SK-N-MC (cell line): ENCODE data around the gene VASP.

Experiments
- DNase-seq: peaks from one replicate; pipeline ENCODE4 v3.0.0-alpha.2; 2011; ENCODE audit warnings: low read depth, low spot score
- H3K27ac ChIP-seq: fragments of 200-600 bp; sonication (generic); 2 replicates; pipeline ENCODE4 v1.5.1; 2016; ENCODE audit warnings: mixed run types
- H3K36me3 ChIP-seq: fragments of 200-600 bp; sonication (generic); 2 replicates; pipeline ENCODE4 v1.6.1; 2017; ENCODE audit warnings: antibody characterized with exemption, low read length, mixed read lengths; ENCODE audit not compliant: insufficient read depth
- H3K4me3 ChIP-seq: fragments of 200-600 bp; sonication (generic); 2 replicates; pipeline ENCODE4 v1.5.1; 2016
- H3K9ac ChIP-seq: fragments of 200-600 bp; sonication (generic); 2 replicates; pipeline ENCODE4 v1.8.0; 2017; ENCODE audit warnings: mixed run types, mixed read lengths; ENCODE audit not compliant: insufficient read length
- H3K9me3 ChIP-seq: fragments of 200-600 bp; sonication (generic); 2 replicates; pipeline ENCODE4 v1.6.1; 2017; ENCODE audit warnings: low read depth, mild to moderate bottlenecking, antibody characterized with exemption, low read length, moderate library complexity, mixed read lengths
- EZH2 ChIP-seq: fragments of 200-600 bp; sonication (generic); IDR thresholded peaks from one replicate; pipeline ENCODE4 v1.6.1; 2017; ENCODE audit warnings: antibody characterized with exemption
- FOXP2 ChIP-seq: optimal IDR thresholded peaks from 2 replicates; pipeline ENCODE3; 2011; ENCODE audit warnings: mild to moderate bottlenecking, moderate library complexity; ENCODE audit not compliant: insufficient read depth; ENCODE audit errors: extremely low read length, control extremely low read depth
- POLR2AphosphoS5 ChIP-seq: IDR thresholded peaks from 2 replicates; pipeline ENCODE4 v1.6.1; 2012; ENCODE audit warnings: mild to moderate bottlenecking, low read depth, low read length, borderline replicate concordance

VASP gene

GRCh38 chr19:45471931-45472562 is 35.2 kb upstream of the VASP start:
- TF ChIP-seq EZH2, result no peak
- TF ChIP-seq POLR2AphosphoS5, result no peak
- no peak for TF ChIP-seq FOXP2
- H3K27ac ChIP-seq, result no peak overlapping the region
- no peaks in the 10 kb centered on the region for H3K36me3 ChIP-seq
- no peak overlapping the region for H3K9ac ChIP-seq
- no peaks in the 10 kb centered on the region for H3K9me3 ChIP-seq
- no peak for DNase-seq
- H3K4me3 ChIP-seq, result no peak overlapping the region

GRCh38 chr19:45472563-45473366 is 34.5 kb upstream of the VASP start:
- no peak for DNase-seq
- no peak for TF ChIP-seq EZH2
- TF ChIP-seq FOXP2, result no peak
- TF ChIP-seq POLR2AphosphoS5, result no peak
- H3K36me3 ChIP-seq, result no peaks in the 10 kb centered on the region
- H3K27ac ChIP-seq, result no peak overlapping the region
- no peaks in the 10 kb centered on the region for H3K9me3 ChIP-seq
- H3K9ac ChIP-seq, result no peak overlapping the region
- no peak overlapping the region for H3K4me3 ChIP-seq

GRCh38 chr19:45473367-45473681 is 34.0 kb upstream of the VASP start:
- TF ChIP-seq EZH2, result no peak
- no peak overlapping the region for H3K27ac ChIP-seq
- no peak overlapping the region for H3K9ac ChIP-seq
- no peaks in the 10 kb centered on the region for H3K9me3 ChIP-seq
- no peak for DNase-seq
- no peak overlapping the region for H3K4me3 ChIP-seq
- no peaks in the 10 kb centered on the region for H3K36me3 ChIP-seq

- no peak overlapping the region for H3K9ac ChIP-seq
These were observed 33.3 kb upstream of the VASP start for GRCh38 chr19:45473682-45474605.

GRCh38 chr19:45474606-45475521 is 32.4 kb upstream of the VASP start:
- Histone ChIP-seq H3K4me3 (no peak overlapping the region), H3K9me3 (no peaks in the 10 kb centered on the region), H3K9ac (no peak overlapping the region), H3K27ac (no peak overlapping the region), H3K36me3 (no peaks in the 10 kb centered on the region)
- no peak for TF ChIP-seq FOXP2
- TF ChIP-seq POLR2AphosphoS5, result no peak
- TF ChIP-seq EZH2, result no peak
- no peak for DNase-seq

More at GRCh38 chr19:45473682-45474605, 33.3 kb upstream of the VASP start:
- Histone ChIP-seq H3K9me3 (no peaks in the 10 kb centered on the region), H3K36me3 (no peaks in the 10 kb centered on the region), H3K4me3 (no peak overlapping the region), H3K27ac (no peak overlapping the region)
- TF ChIP-seq EZH2 (no peak), FOXP2 (no peak), POLR2AphosphoS5 (no peak)
- no peak for DNase-seq

GRCh38 chr19:45475537-45476291 is 31.6 kb upstream of the VASP start:
- Histone ChIP-seq H3K36me3 (no peaks in the 10 kb centered on the region), H3K9me3 (no peaks in the 10 kb centered on the region), H3K4me3 (no peak overlapping the region), H3K27ac (no peak overlapping the region), H3K9ac (no peak overlapping the region)
- DNase-seq, result no peak
- TF ChIP-seq POLR2AphosphoS5 (no peak), FOXP2 (no peak)

GRCh38 chr19:45476304-45476703 is 31.0 kb upstream of the VASP start:
- no peaks in the 10 kb centered on the region for H3K36me3 ChIP-seq
- H3K27ac ChIP-seq, result no peak overlapping the region
- no peak for DNase-seq
- TF ChIP-seq EZH2 (no peak), POLR2AphosphoS5 (no peak), FOXP2 (no peak)
- no peak overlapping the region for H3K4me3 ChIP-seq
- no peak overlapping the region for H3K9ac ChIP-seq
- no peaks in the 10 kb centered on the region for H3K9me3 ChIP-seq
